ENCODE results near the gene NRGN.

The NRGN gene

GRCh38 chr11:124759266-124760204 lies 19.8 kb downstream of the NRGN start:
- H3K27me3 ChIP-seq (ENCODE audit: control insufficient read depth in 1 of 2, insufficient read depth in 1 of 2, low read length in 2 of 2) = peaks cover 61 to 80% of the 10 kb centered on the region in 2 experiments
- no peak overlapping the region for H2BK5ac ChIP-seq (ENCODE audit: low read depth, low read length, poor library complexity, severe bottlenecking)
- no peak for DNase-seq
- peaks cover 2% of the 10 kb centered on the region for H3K79me1 ChIP-seq (replicated peaks; ENCODE audit: low read length, poor library complexity, severe bottlenecking)
- H3K4me3 ChIP-seq (ENCODE audit: insufficient read depth in 1 of 2, low read depth in 1 of 2, low read length in 2 of 2) = peak overlapping the region in 1 of 2 experiments; percentile 75
- H2AK5ac ChIP-seq (ENCODE audit: low read length, severe bottlenecking) = no peak overlapping the region
- no peak overlapping the region for H2AFZ ChIP-seq (ENCODE audit: low read depth, low read length)
- H2BK120ac ChIP-seq (ENCODE audit: low read depth, low read length) = no peak overlapping the region
- H2BK15ac ChIP-seq (ENCODE audit: low read depth, poor library complexity, severe bottlenecking) = peak overlapping the region; percentile 6
- no peak overlapping the region for H2BK12ac ChIP-seq (ENCODE audit: low read length in 2 of 2)
- H3K9ac ChIP-seq (ENCODE audit: low read length) = no peak overlapping the region
- no peak overlapping the region for H4K91ac ChIP-seq (ENCODE audit: low read length)
- H3K4me1 ChIP-seq (ENCODE audit: control insufficient read depth, insufficient read depth, low read depth, low read length) = peaks cover 43% of the 10 kb centered on the region
- H3K14ac ChIP-seq (ENCODE audit: low read length in 2 of 2) = no peak overlapping the region
- no peak overlapping the region for H3K27ac ChIP-seq (ENCODE audit: low read length, poor library complexity, severe bottlenecking)
- H3K18ac ChIP-seq (ENCODE audit: low read depth in 1 of 2, low read length in 2 of 2) = no peak overlapping the region
- H3K36me3 ChIP-seq (ENCODE audit: control insufficient read depth in 1 of 2, insufficient read depth in 2 of 2, low read depth in 1 of 2, low read length in 2 of 2) = peaks cover 0 to 7% of the 10 kb centered on the region in 2 experiments
- 14% methylated on average over 43 of the region's 52 CpGs for WGBS
- no peak overlapping the region for H3K4ac ChIP-seq (ENCODE audit: low read depth in 1 of 2, low read length in 2 of 2)
- peak overlapping the region in 1 of 2 experiments; percentile 34 for H3K23ac ChIP-seq (ENCODE audit: low read length in 2 of 2)
- no peaks in the 10 kb centered on the region for H3K9me3 ChIP-seq (ENCODE audit: control insufficient read depth, low read length)
- peak overlapping the region; percentile 77 for H3K4me2 ChIP-seq (ENCODE audit: low read length, poor library complexity, severe bottlenecking)
- H4K8ac ChIP-seq (ENCODE audit: low read length) = no peak overlapping the region

DNA sequence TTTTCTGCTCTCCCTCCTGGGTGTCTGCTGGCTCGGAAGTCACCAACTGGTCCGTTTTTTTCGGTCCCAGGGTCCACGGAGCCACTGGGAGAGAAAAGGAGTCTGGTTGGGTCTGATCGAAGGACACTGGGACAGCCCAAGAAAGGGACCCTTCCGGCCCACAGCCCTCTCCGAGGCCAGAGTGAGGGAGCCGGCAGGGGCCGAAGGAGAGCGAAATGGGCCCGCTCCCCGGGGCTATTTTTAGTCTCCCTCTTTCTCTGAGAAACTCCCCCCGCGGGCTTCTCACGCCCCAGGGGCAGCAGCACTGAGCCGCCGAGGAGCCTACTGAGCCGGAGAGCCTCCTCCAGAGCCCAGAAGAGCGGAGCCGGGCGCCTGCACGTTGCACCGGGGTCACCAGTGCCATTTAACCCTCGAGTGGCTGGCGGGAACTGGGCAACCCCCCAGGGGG lies 20.5 kb downstream of the NRGN start:
- no peak overlapping the region for H3K14ac ChIP-seq (ENCODE audit: low read length in 2 of 2)
- no peak overlapping the region for H3K27ac ChIP-seq (ENCODE audit: low read length, poor library complexity, severe bottlenecking)
- H4K8ac ChIP-seq (ENCODE audit: low read length) = no peak overlapping the region
- H2BK120ac ChIP-seq (ENCODE audit: low read depth, low read length) = no peak overlapping the region
- H3K4me1 ChIP-seq (ENCODE audit: control insufficient read depth, insufficient read depth, low read depth, low read length) = peaks cover 42% of the 10 kb centered on the region
- H3K4me2 ChIP-seq (ENCODE audit: low read length, poor library complexity, severe bottlenecking) = peak overlapping the region; percentile 26
- no peak overlapping the region for H4K91ac ChIP-seq (ENCODE audit: low read length)
- no peak overlapping the region for H2BK15ac ChIP-seq (ENCODE audit: low read depth, poor library complexity, severe bottlenecking)
- no peak overlapping the region for H2AK5ac ChIP-seq (ENCODE audit: low read length, severe bottlenecking)
- no peak overlapping the region for H3K4ac ChIP-seq (ENCODE audit: low read depth in 1 of 2, low read length in 2 of 2)
- no peak overlapping the region for H3K9ac ChIP-seq (ENCODE audit: low read length)
- no peaks in the 10 kb centered on the region for H3K9me3 ChIP-seq (ENCODE audit: control insufficient read depth, low read length)
- no peak overlapping the region for H2AFZ ChIP-seq (ENCODE audit: low read depth, low read length)
- WGBS = 11% methylated on average over 23 of the region's 25 CpGs
- peaks cover 0 to 11% of the 10 kb centered on the region in 2 experiments for H3K36me3 ChIP-seq (ENCODE audit: control insufficient read depth in 1 of 2, insufficient read depth in 2 of 2, low read depth in 1 of 2, low read length in 2 of 2)
- DNase-seq = peak; percentile 45
- no peak overlapping the region for H3K18ac ChIP-seq (ENCODE audit: low read depth in 1 of 2, low read length in 2 of 2)
- H2BK5ac ChIP-seq (ENCODE audit: low read depth, low read length, poor library complexity, severe bottlenecking) = no peak overlapping the region
- no peak overlapping the region for H3K23ac ChIP-seq (ENCODE audit: low read length in 2 of 2)
- H3K79me1 ChIP-seq (replicated peaks; ENCODE audit: low read length, poor library complexity, severe bottlenecking) = peaks cover 4% of the 10 kb centered on the region
- H2BK12ac ChIP-seq (ENCODE audit: low read length in 2 of 2) = no peak overlapping the region
- H3K27me3 ChIP-seq (ENCODE audit: control insufficient read depth in 1 of 2, insufficient read depth in 1 of 2, low read length in 2 of 2) = peaks cover 61 to 75% of the 10 kb centered on the region in 2 experiments
- H3K4me3 ChIP-seq (ENCODE audit: insufficient read depth in 1 of 2, low read depth in 1 of 2, low read length in 2 of 2) = no peak overlapping the region

DNA sequence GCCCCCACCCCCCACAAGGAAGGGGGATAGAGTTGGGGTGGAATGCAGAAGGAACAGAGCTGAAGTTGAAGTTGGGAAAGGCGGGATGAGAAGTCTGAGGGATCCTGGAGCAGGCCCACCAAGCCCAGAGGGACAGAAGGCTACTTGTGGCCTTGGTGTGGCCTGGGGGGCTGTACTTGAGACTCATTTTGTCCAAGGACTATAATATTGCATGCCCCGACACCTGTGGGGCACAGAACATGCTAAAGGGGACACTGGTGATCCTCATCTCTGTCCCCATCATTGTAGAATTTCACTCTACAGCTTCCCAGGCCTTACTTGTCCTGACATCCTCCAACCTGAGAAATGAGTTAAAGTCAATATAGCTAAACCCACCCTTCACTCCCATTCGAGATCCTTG lies 21.1 kb downstream of the NRGN start:
- peaks cover 60 to 72% of the 10 kb centered on the region in 2 experiments for H3K27me3 ChIP-seq (ENCODE audit: control insufficient read depth in 1 of 2, insufficient read depth in 1 of 2, low read length in 2 of 2)
- H2BK12ac ChIP-seq (ENCODE audit: low read length in 2 of 2) = no peak overlapping the region
- H3K18ac ChIP-seq (ENCODE audit: low read depth in 1 of 2, low read length in 2 of 2) = no peak overlapping the region
- H3K14ac ChIP-seq (ENCODE audit: low read length in 2 of 2) = no peak overlapping the region
- H3K27ac ChIP-seq (ENCODE audit: low read length, poor library complexity, severe bottlenecking) = no peak overlapping the region
- H3K23ac ChIP-seq (ENCODE audit: low read length in 2 of 2) = no peak overlapping the region
- WGBS = 52% methylated on average over 3 of the region's 3 CpGs
- DNase-seq = no peak
- H2BK5ac ChIP-seq (ENCODE audit: low read depth, low read length, poor library complexity, severe bottlenecking) = no peak overlapping the region
- peaks cover 0 to 11% of the 10 kb centered on the region in 2 experiments for H3K36me3 ChIP-seq (ENCODE audit: control insufficient read depth in 1 of 2, insufficient read depth in 2 of 2, low read depth in 1 of 2, low read length in 2 of 2)
- no peak overlapping the region for H4K8ac ChIP-seq (ENCODE audit: low read length)
- H4K91ac ChIP-seq (ENCODE audit: low read length) = no peak overlapping the region
- no peaks in the 10 kb centered on the region for H3K9me3 ChIP-seq (ENCODE audit: control insufficient read depth, low read length)
- no peak overlapping the region for H2AK5ac ChIP-seq (ENCODE audit: low read length, severe bottlenecking)
- H2BK15ac ChIP-seq (ENCODE audit: low read depth, poor library complexity, severe bottlenecking) = no peak overlapping the region
- peaks cover 42% of the 10 kb centered on the region for H3K4me1 ChIP-seq (ENCODE audit: control insufficient read depth, insufficient read depth, low read depth, low read length)
- H2AFZ ChIP-seq (ENCODE audit: low read depth, low read length) = no peak overlapping the region
- H3K4me2 ChIP-seq (ENCODE audit: low read length, poor library complexity, severe bottlenecking) = no peak overlapping the region
- H3K4ac ChIP-seq (ENCODE audit: low read depth in 1 of 2, low read length in 2 of 2) = no peak overlapping the region
- H2BK120ac ChIP-seq (ENCODE audit: low read depth, low read length) = no peak overlapping the region
- peaks cover 7% of the 10 kb centered on the region for H3K79me1 ChIP-seq (replicated peaks; ENCODE audit: low read length, poor library complexity, severe bottlenecking)
- H3K4me3 ChIP-seq (ENCODE audit: insufficient read depth in 1 of 2, low read depth in 1 of 2, low read length in 2 of 2) = no peak overlapping the region
- no peak overlapping the region for H3K9ac ChIP-seq (ENCODE audit: low read length)

- Histone ChIP-seq H3K27ac (ENCODE audit: low read length, poor library complexity, severe bottlenecking) (no peak overlapping the region), H2BK5ac (ENCODE audit: low read depth, low read length, poor library complexity, severe bottlenecking) (no peak overlapping the region), H3K9me3 (ENCODE audit: control insufficient read depth, low read length) (no peaks in the 10 kb centered on the region)
Measured at GRCh38 chr11:124761301-124762104, 21.8 kb downstream of the NRGN start.

More at GRCh38 chr11:124761301-124762104, 21.8 kb downstream of the NRGN start:
- H3K9ac ChIP-seq (ENCODE audit: low read length) = no peak overlapping the region
- H3K4me1 ChIP-seq (ENCODE audit: control insufficient read depth, insufficient read depth, low read depth, low read length) = peaks cover 42% of the 10 kb centered on the region
- no peak overlapping the region for H2AFZ ChIP-seq (ENCODE audit: low read depth, low read length)
- no peak overlapping the region for H3K4me3 ChIP-seq (ENCODE audit: insufficient read depth in 1 of 2, low read depth in 1 of 2, low read length in 2 of 2)
- H2BK12ac ChIP-seq (ENCODE audit: low read length in 2 of 2) = no peak overlapping the region
- H2BK15ac ChIP-seq (ENCODE audit: low read depth, poor library complexity, severe bottlenecking) = no peak overlapping the region
- 10% methylated on average over 14 of the region's 25 CpGs for WGBS
- H3K36me3 ChIP-seq (ENCODE audit: control insufficient read depth in 1 of 2, insufficient read depth in 2 of 2, low read depth in 1 of 2, low read length in 2 of 2) = peaks cover 0 to 16% of the 10 kb centered on the region in 2 experiments
- H4K8ac ChIP-seq (ENCODE audit: low read length) = no peak overlapping the region
- no peak overlapping the region for H3K18ac ChIP-seq (ENCODE audit: low read depth in 1 of 2, low read length in 2 of 2)
- no peak overlapping the region for H2AK5ac ChIP-seq (ENCODE audit: low read length, severe bottlenecking)
- peak overlapping the region; percentile 88 for H3K4me2 ChIP-seq (ENCODE audit: low read length, poor library complexity, severe bottlenecking)
- no peak overlapping the region for H2BK120ac ChIP-seq (ENCODE audit: low read depth, low read length)
- DNase-seq = no peak
- H4K91ac ChIP-seq (ENCODE audit: low read length) = no peak overlapping the region
- H3K79me1 ChIP-seq (replicated peaks; ENCODE audit: low read length, poor library complexity, severe bottlenecking) = peaks cover 7% of the 10 kb centered on the region
- H3K27me3 ChIP-seq (ENCODE audit: control insufficient read depth in 1 of 2, insufficient read depth in 1 of 2, low read length in 2 of 2) = peaks cover 53 to 65% of the 10 kb centered on the region in 2 experiments
- H3K4ac ChIP-seq (ENCODE audit: low read depth in 1 of 2, low read length in 2 of 2) = no peak overlapping the region
- no peak overlapping the region for H3K23ac ChIP-seq (ENCODE audit: low read length in 2 of 2)
- no peak overlapping the region for H3K14ac ChIP-seq (ENCODE audit: low read length in 2 of 2)
